Measurements from ENCODE around the gene NKPD1. TPM values are rescaled to one million over a fixed set of nuclear protein-coding genes. Genes with fewer than 3 reads are reported as not detected.

The NKPD1 gene
- total RNA-seq, 1 donor = under 0.01 TPM

GRCh38 chr19:45130888-45131615 is 29.7 kb downstream of the NKPD1 start:
- peak; percentile 34 for TF ChIP-seq CTCF (IDR thresholded peaks at IDR 0.05; ENCODE audit: insufficient read depth, low read depth, low read length)
- H3K4me3 ChIP-seq (ENCODE audit: low read depth, low read length) = no peak overlapping the region
- peak; percentile 9 for DNase-seq (ENCODE audit: low read depth)

GRCh38 chr19:45130236-45130635 is 30.5 kb downstream of the NKPD1 start:
- DNase-seq (ENCODE audit: low read depth) = no peak
- TF ChIP-seq CTCF (IDR thresholded peaks at IDR 0.05; ENCODE audit: insufficient read depth, low read depth, low read length) = no peak
- no peak overlapping the region for H3K4me3 ChIP-seq (ENCODE audit: low read depth, low read length)

- no peak for TF ChIP-seq CTCF (IDR thresholded peaks at IDR 0.05; ENCODE audit: insufficient read depth, low read depth, low read length)
- H3K4me3 ChIP-seq (ENCODE audit: low read depth, low read length) = no peak overlapping the region
- no peak for DNase-seq (ENCODE audit: low read depth)
Measured at GRCh38 chr19:45128806-45129205, 32.0 kb downstream of the NKPD1 start.

- TF ChIP-seq CTCF (IDR thresholded peaks at IDR 0.05; ENCODE audit: insufficient read depth, low read depth, low read length) = no peak
- no peak overlapping the region for H3K4me3 ChIP-seq (ENCODE audit: low read depth, low read length)
- DNase-seq (ENCODE audit: low read depth) = no peak
Measured at GRCh38 chr19:45128146-45128545, 32.6 kb downstream of the NKPD1 start.

- H3K4me3 ChIP-seq (ENCODE audit: low read depth, low read length) = no peak overlapping the region
- no peak for TF ChIP-seq CTCF (IDR thresholded peaks at IDR 0.05; ENCODE audit: insufficient read depth, low read depth, low read length)
- DNase-seq (ENCODE audit: low read depth) = no peak
Measured at GRCh38 chr19:45126654-45127053, 34.1 kb downstream of the NKPD1 start.

- H3K4me3 ChIP-seq (ENCODE audit: low read depth, low read length) = no peak overlapping the region
- peak; percentile 53 for DNase-seq (ENCODE audit: low read depth)
- peak; percentile 85 for TF ChIP-seq CTCF (IDR thresholded peaks at IDR 0.05; ENCODE audit: insufficient read depth, low read depth, low read length)
Measured at GRCh38 chr19:45125975-45126493, 34.7 kb downstream of the NKPD1 start.

All from fibroblast of villous mesenchyme (primary cell).